Measurements from ENCODE around the gene SPINT2.

Gene SPINT2

DNA sequence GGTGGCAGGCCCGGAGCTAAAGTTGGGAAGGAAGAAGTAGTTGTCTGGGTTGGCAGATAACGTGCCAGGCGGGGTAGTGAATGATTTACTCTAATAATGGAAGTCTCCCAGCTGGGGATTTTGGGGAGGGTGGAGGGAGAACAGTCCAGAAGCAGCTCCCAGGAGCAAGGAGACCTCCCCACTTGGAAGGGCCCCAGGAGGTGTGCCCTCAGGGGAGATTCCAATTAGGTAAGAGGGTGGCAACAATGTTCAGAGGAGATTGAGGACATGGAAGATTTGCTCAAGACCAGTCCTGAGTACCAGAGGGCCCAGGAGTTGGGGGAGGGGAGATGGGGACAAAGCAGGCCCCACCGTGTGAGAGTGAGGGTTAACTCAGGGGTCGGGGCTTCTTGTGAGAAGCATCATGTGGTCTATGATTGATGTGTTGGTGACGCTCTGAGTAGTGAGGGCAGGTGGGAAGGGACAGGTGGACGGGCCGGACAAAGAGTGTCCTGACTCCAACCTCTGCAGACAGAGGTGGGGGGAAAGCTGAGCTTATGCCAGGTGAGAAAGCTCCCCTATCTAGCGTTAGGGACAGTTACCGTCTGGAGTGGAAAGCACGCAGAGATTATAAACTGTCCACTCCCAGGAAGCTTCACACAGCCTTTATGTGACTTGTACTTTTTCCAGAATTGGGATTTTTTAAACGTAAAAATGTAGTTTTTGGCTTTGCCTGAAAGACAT, 3.5 kb downstream of the SPINT2 start:
- DNase-seq (ENCODE audit: low read depth in 4 of 4, low spot score in 1 of 4), result no peak

GRCh38 chr19:38268539-38268938, 4.2 kb downstream of the SPINT2 start:
- DNase-seq (ENCODE audit: low read depth in 4 of 4, low spot score in 1 of 4), result no peak

DNA sequence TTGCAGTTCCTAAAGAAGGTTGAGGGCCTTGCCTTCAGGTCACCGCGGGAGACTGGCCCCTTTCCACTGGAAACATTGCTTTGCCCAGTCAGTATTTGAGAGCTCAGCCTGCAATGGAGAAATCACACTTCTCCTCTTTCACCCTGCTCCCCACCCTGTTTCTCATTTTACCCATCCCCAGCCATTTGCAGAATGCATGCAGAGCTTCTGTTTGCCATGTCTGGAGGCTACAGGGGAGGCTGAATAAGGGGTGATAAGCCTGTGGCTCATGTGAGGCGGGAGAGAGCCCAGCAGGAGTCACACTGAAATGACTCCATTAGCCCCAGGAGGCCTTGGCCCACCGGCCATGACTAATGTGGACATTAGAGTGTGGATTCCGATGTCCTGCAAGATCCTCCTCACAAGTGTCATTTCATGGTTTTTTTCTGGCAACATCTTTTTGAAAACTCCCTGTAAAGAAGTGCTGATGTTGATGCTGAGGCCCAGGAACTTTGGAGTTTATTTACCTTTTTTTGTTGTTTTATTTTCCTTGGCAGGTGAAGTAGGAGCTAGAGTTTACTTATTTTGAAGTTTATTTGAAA, 6.3 kb downstream of the SPINT2 start:
- DNase-seq (ENCODE audit: low read depth in 4 of 4, low spot score in 1 of 4), result no peak

- DNase-seq (ENCODE audit: low read depth in 4 of 4, low spot score in 1 of 4), result no peak
Observed at GRCh38 chr19:38273499-38273898, 9.1 kb downstream of the SPINT2 start.

- no peak for DNase-seq (ENCODE audit: low read depth in 4 of 4, low spot score in 1 of 4)
Observed at GRCh38 chr19:38274739-38275138, 10.4 kb downstream of the SPINT2 start.

DNA sequence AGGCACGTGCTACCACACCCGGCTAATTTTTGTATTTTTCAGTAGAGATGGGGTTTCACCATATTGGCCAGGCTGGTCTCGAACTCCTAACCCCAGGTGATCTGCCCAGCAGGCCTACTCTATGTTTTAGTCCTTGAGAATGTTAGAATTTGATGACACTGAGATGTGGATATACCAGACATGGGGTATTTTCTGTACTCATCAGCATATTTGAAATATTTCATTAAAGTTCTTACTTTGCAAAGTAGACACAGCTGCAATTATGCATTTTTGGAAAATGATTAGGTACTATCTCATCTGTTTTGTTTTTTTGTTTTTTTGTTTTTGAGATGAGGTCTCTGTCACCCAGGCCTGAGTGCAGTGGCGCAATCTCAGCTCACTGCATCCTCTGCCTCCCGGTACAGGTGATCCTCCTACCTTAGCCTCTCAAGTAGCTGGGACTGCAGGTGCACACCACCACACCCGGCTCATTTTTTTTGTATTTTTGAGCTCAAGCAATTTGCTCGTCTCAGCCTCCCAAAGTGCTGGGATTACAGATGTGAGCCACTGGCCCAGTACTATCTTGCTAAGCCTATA, 12.7 kb downstream of the SPINT2 start:
- DNase-seq (ENCODE audit: low read depth in 4 of 4, low spot score in 1 of 4), result no peak

DNA sequence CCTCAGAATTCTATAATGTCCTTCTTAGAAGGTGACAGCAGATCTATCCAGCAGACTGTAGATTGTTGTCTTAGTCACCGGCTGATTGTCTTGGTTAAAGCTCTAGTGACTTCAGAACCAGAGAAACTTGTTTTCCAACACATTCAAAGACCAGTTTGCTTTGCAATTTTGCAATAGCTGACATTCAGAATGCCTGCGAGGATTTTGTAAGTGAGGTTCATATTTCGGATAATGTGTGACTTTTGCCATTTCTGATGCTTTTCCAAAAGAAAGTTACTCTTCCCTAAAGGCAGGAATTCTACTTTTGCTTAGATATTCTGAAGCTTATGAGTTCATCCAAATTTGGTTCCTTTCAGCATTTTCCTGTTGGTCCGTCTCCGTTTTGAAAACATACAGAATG, 13.2 kb downstream of the SPINT2 start:
- no peak for DNase-seq (ENCODE audit: low read depth in 4 of 4, low spot score in 1 of 4)

DNA sequence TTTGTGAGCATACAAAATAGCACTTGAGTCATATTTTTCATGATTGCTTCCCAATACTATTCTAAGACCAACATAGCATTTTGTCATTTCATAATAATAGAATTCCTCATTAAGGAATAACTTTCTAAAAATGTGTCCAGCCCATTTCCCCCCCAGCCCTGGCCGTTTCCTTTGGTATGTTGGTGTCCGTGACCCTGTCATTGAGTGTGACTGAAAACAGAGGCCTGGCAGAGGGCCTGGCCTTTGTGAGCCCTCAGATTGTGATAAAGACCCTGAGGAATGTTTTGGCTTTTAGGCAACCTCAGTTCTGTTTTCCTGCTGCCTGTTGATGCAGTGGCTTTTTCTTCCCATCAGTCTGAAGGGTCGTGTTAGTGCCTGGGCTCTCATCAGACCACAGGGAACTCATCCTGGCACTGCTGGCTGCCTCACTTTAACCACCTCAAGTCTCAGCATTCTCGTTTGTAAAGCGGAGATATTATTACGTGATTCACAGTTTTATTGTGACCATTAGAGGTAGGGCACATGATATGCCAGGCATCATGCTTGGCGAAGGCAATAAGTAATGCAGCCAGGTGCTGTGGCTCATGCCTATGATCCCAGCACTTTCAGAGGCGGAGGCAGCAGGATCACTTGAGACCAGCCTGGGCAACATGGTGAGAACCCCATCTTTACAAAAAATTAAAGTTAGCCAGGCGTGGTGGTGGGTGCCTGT, 13.8 kb downstream of the SPINT2 start:
- no peak for DNase-seq (ENCODE audit: low read depth in 4 of 4, low spot score in 1 of 4)

DNA sequence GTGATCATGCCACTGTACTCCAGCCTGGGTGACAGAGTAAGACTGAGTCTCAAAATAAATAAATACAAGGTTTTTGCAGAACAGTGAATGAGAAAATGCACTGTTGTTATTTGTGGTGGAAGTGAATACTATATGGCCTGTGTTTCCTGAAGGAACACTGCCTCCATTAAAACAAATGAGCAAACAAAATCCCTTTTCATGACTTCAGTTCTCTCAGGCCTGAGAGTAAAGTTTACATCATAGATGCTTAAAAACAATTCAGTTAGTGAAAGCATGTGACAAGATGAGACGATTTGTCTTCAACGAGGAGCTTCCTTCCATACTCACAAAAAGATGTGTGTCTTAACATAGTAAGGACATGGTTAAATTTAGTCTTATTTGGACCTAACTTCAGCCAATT, 14.4 kb downstream of the SPINT2 start:
- no peak for DNase-seq (ENCODE audit: low read depth in 4 of 4, low spot score in 1 of 4)

DNA sequence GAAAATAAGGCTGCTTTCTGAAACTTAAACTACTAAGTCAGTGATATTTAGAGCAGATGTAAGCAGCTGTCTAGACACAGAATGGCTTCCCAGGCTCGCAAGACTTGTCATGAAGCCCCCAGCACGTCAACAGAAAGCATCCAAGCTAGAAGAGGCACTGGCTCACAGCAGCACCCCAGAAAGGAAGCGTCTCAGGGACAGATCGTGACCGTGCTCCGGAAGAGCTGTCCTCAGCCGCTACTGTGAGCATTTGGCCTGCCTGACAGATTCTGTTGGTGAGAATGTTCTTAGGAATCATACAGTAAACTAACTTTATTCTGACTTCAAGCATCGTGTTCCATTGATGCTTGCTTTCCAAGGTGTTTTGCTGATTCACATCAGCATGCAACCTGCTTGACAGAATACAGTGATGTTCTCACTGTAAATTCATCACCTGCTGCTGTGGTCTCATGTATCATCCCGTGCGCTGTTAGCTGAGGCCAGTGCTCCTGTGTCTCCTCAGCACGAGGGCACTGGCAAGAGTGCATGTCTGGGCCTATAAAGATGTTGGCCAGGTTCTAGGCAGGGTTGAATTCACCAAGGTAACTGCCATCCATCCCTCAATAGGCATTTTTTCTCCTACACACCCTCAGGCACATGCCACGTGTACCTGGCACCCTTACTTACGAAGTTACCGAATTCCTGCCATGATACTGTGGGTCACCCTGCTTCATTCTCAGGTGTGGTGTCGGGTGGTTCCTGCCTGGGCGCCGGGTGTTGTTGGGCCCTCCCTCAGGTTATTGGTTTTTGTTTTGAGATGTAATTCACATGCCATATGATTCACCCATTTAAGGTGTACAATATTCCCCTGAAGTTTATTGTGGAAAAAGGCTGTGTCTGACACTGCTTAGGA, 15.9 kb downstream of the SPINT2 start:
- DNase-seq (ENCODE audit: low read depth in 4 of 4, low spot score in 1 of 4), result no peak

- no peak for DNase-seq (ENCODE audit: low read depth in 4 of 4, low spot score in 1 of 4)
Observed at GRCh38 chr19:38281811-38282566, 17.6 kb downstream of the SPINT2 start.

GRCh38 chr19:38283271-38283670, 18.9 kb downstream of the SPINT2 start:
- no peak for DNase-seq (ENCODE audit: low read depth in 4 of 4, low spot score in 1 of 4)

DNA sequence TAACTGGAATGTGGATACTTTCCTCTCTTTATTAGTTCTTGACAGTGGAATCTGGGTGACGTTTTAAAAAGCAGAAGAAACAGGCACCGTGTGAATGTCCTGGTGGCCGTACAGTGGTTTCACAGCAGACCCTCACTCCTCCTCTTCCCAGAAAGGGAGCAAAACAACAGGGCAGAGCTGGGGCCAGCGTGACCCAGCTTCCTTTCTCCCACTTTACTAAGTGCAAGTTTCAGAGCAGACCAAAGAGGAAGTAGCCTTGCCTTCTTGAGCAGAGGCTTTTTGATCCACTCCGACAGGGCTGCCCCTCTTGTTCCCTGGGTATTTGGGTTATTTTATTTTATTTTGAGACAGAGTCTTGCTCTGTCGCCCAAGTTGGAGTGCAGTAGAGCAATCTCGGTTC, 20.0 kb downstream of the SPINT2 start:
- DNase-seq (ENCODE audit: low read depth in 4 of 4, low spot score in 1 of 4), result no peak

- DNase-seq (ENCODE audit: low read depth in 4 of 4, low spot score in 1 of 4), result no peak
Observed at GRCh38 chr19:38285567-38285966, 21.2 kb downstream of the SPINT2 start.

- DNase-seq (ENCODE audit: low read depth in 4 of 4, low spot score in 1 of 4), result no peak
Observed at GRCh38 chr19:38287604-38288003, 23.2 kb downstream of the SPINT2 start.

GRCh38 chr19:38288123-38288855, 23.9 kb downstream of the SPINT2 start:
- no peak for DNase-seq (ENCODE audit: low read depth in 4 of 4, low spot score in 1 of 4)

- no peak for DNase-seq (ENCODE audit: low read depth in 4 of 4, low spot score in 1 of 4)
Observed at GRCh38 chr19:38289955-38290354, 25.6 kb downstream of the SPINT2 start.

- no peak for DNase-seq (ENCODE audit: low read depth in 4 of 4, low spot score in 1 of 4)
Observed at GRCh38 chr19:38290631-38291147, 26.3 kb downstream of the SPINT2 start.

DNA sequence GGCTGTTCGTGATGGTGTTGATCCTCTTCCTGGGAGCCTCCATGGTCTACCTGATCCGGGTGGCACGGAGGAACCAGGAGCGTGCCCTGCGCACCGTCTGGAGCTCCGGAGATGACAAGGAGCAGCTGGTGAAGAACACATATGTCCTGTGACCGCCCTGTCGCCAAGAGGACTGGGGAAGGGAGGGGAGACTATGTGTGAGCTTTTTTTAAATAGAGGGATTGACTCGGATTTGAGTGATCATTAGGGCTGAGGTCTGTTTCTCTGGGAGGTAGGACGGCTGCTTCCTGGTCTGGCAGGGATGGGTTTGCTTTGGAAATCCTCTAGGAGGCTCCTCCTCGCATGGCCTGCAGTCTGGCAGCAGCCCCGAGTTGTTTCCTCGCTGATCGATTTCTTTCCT, 27.5 kb downstream of the SPINT2 start:
- DNase-seq (ENCODE audit: low read depth in 4 of 4, low spot score in 1 of 4), result no peak
